HepG2 (cell line): ENCODE data around the gene C3orf18. TPM values are rescaled to one million over a fixed set of nuclear protein-coding genes. Genes with fewer than 3 reads are reported as not detected.
"Not testable (repeated sequence)": the region's sequence is repeated elsewhere in the genome, so short reads cannot be mapped to it uniquely, and the experiment has no call there.

ENCODE experiments used
- ATAC-seq: fragments of 200-7000 bp; cut with Tn5 transposase; 3 replicates; pipeline ENCODE4 v1.9.1; 2020; ENCODE audit warnings: mild to moderate bottlenecking, moderate library complexity
- BruUV-seq: library from RNA; stranded (reverse); fragments of 400-500 nt; replicated peaks from 2 replicates; lab custom pipeline; 2021; lab: Mats Ljungman, UMichigan
- CTCF ChIA-PET: fragments of 300-600 bp; formaldehyde crosslinking; extraction: SDS; loops from one replicate; lab custom pipeline; 2021; ENCODE audit warnings: low total read pairs, inconsistent platforms, low intra/inter-chr PET ratio; lab: Yijun Ruan, JAX
- POLR2A ChIA-PET: fragments of 350-600 bp; sonication (Branson Sonifier 250); formaldehyde crosslinking; loops from one replicate; lab custom pipeline; 2020; ENCODE audit warnings: antibody characterized with exemption, inconsistent platforms; lab: Yijun Ruan, JAX
- DNase-seq: peaks from one replicate; pipeline ENCODE4 v3.0.0-alpha.2; 2015; ENCODE audit warnings: low spot score
- FAIRE-seq: peaks from 3 replicates; lab custom pipeline; 2011; peaks lifted over from hg19 to GRCh38; lab: Jason Lieb, UNC
- H2AFZ ChIP-seq: one replicate; pipeline ENCODE4 v1.6.1; 2011; ENCODE audit warnings: low read length, inconsistent platforms
- H3K27ac ChIP-seq: fragments of 300-600 bp; 3 replicates; pipeline ENCODE4 v1.8.0; 2011; ENCODE audit warnings: mixed run types, mild to moderate bottlenecking, mixed read lengths, low read length, inconsistent platforms; ENCODE audit not compliant: insufficient read depth; ENCODE audit errors: extremely low read length
- H3K27me3 ChIP-seq, 2 experiments: fragments of 200-600 bp in 1 of 2; 2 replicates in 1 of 2; 3 replicates in 1 of 2; pipeline versions ENCODE4 v1.6.0 to v1.8.0; 2011; ENCODE audit warnings: low read length in 2 of 2, mild to moderate bottlenecking in 2 of 2, moderate library complexity in 2 of 2, inconsistent platforms in 1 of 2; ENCODE audit not compliant: insufficient read depth in 2 of 2, control insufficient read depth in 1 of 2
- H3K36me3 ChIP-seq, 2 experiments: fragments of 200-600 bp in 1 of 2; replicated peaks in 1 of 2; 2 replicates in 1 of 2; 3 replicates in 1 of 2; pipeline versions ENCODE4 v1.5.1 to v1.8.0; 2011; ENCODE audit warnings: low read length in 2 of 2, inconsistent platforms in 1 of 2; ENCODE audit not compliant: insufficient read depth in 2 of 2, control insufficient read depth in 1 of 2
- H3K4me1 ChIP-seq: 2 replicates; pipeline ENCODE4 v1.5.1; 2012; ENCODE audit warnings: low read length, inconsistent platforms; ENCODE audit not compliant: insufficient read depth
- H3K4me2 ChIP-seq: 2 replicates; pipeline ENCODE4 v1.6.0; 2011; ENCODE audit warnings: low read depth, low read length, inconsistent platforms
- H3K4me3 ChIP-seq, 3 experiments: fragments of 200-600 bp in 1 of 3; sonication (generic), shearing (Covaris generic) in 1 of 3; replicated peaks in 1 of 3; 2 replicates each; pipeline ENCODE4 v1.5.1; 2011 to 2016; ENCODE audit warnings: low read length in 3 of 3, inconsistent platforms in 2 of 3, low read depth in 2 of 3, mild to moderate bottlenecking in 2 of 3, control low read depth in 1 of 3, mixed read lengths in 1 of 3; ENCODE audit not compliant: insufficient read depth in 1 of 3
- H3K79me2 ChIP-seq: one replicate; pipeline ENCODE4 v1.6.1; 2011; ENCODE audit warnings: low read length, inconsistent platforms; ENCODE audit not compliant: insufficient read depth
- H3K9ac ChIP-seq: 2 replicates; pipeline ENCODE4 v1.6.0; 2011; ENCODE audit warnings: mild to moderate bottlenecking, low read depth, low read length, inconsistent platforms; ENCODE audit not compliant: insufficient read depth
- H3K9me3 ChIP-seq: 2 replicates; pipeline ENCODE4 v1.5.1; 2012; ENCODE audit warnings: mild to moderate bottlenecking, low read length
- H4K20me1 ChIP-seq: 2 replicates; pipeline ENCODE4 v1.6.0; 2011; ENCODE audit warnings: inconsistent platforms, mild to moderate bottlenecking, low read length, moderate library complexity; ENCODE audit not compliant: insufficient read depth
- HDAC6 ChIP-seq: fragments of 200-600 bp; sonication (generic); IDR thresholded peaks from 2 replicates; pipeline ENCODE4 v1.7.0; 2017; ENCODE audit warnings: mild to moderate bottlenecking, antibody characterized with exemption, low read length, low read depth
- HNF4A ChIP-seq: sonication (generic); formaldehyde crosslinking; IDR thresholded peaks from 2 replicates; pipeline ENCODE4 v1.4.0; 2020; ENCODE audit warnings: missing genetic modification reagents
- HNF4G ChIP-seq, 2 experiments: sonication (generic) in 1 of 2; formaldehyde crosslinking in 1 of 2; IDR thresholded peaks; 2 replicates each; pipeline versions ENCODE4 v1.4.0 to v1.6.1; 2011 to 2020; ENCODE audit warnings: borderline replicate concordance in 2 of 2, low read depth in 2 of 2, mild to moderate bottlenecking in 2 of 2, low read length in 1 of 2, missing genetic modification reagents in 1 of 2, moderate library complexity in 1 of 2
- LCORL ChIP-seq, 2 experiments: fragments of 450-650 bp in 1 of 2; sonication (generic) in 1 of 2; formaldehyde crosslinking in 1 of 2; IDR thresholded peaks; 2 replicates each; pipeline versions ENCODE4 v1.5.0 to v1.6.1; 2017 to 2020; ENCODE audit warnings: antibody characterized with exemption in 1 of 2, missing genetic modification reagents in 1 of 2
- RNF2 ChIP-seq: fragments of 450-650 bp; conservative IDR thresholded peaks from 2 replicates; pipeline ENCODE4 v1.6.1; 2016; ENCODE audit warnings: low read depth
- SALL1 ChIP-seq: sonication (generic); formaldehyde crosslinking; IDR thresholded peaks from 2 replicates; pipeline ENCODE4 v1.8.0; 2022; ENCODE audit warnings: mild to moderate bottlenecking, missing genetic modification reagents
- ZNF766 ChIP-seq: sonication (generic); formaldehyde crosslinking; IDR thresholded peaks from 2 replicates; pipeline ENCODE4 v1.5.0; 2020; ENCODE audit warnings: missing genetic modification reagents, borderline replicate concordance
- WGBS: methylation state at CpG from one replicate; pipeline ENCODE4 v1.1.6; 2017; ENCODE audit warnings: low lambda C conversion rate; 5-methylcytosine and 5-hydroxymethylcytosine counted together
- in situ Hi-C: cut with HindIII; loops from 2 replicates; pipeline ENCODE4 v1.10.0; 2017; ENCODE audit warnings: low pct_unique_long_range_greater_than_20kb; ENCODE audit not compliant: extremely low pct_ligation_motif_present
- intact Hi-C: fragments of 100-400 bp; cut with micrococcal nuclease; formaldehyde crosslinking; loops from one replicate; pipeline ENCODE4 v1.10.0; 2022; ENCODE audit not compliant: unreplicated experiment
- polyA plus RNA-seq, 8 experiments: library from polyadenylated mRNA; depleted of rRNA in 3 of 8; stranded (reverse) in 7 of 8; unstranded in 1 of 8; fragments of >200 nt; fragmentation: Illumina TruSeq in 4 of 8; extraction: Trizol in 4 of 8; gene quantifications; 2 replicates each; pipeline versions ENCODE4 v1.2.1 to v1.2.3, GENCODE V29; 2011 to 2016; ENCODE audit warnings: low read depth in 4 of 8, missing spikeins in 1 of 8, mixed read lengths in 1 of 8; ENCODE audit not compliant: insufficient read depth in 1 of 8
- total RNA-seq, 5 experiments: library from RNA; depleted of rRNA; stranded (reverse); fragments of >200 nt; fragmentation: Illumina TruSeq; extraction: Trizol; gene quantifications; 2 replicates each; pipeline ENCODE4 v1.2.3, GENCODE V29; 2016; ENCODE audit warnings: low read depth in 1 of 5
- TF ChIP-seq, protein P1 (sequence below): sonication (generic); formaldehyde crosslinking; IDR thresholded peaks from 2 replicates; pipeline ENCODE4 v1.5.1; 2020; ENCODE audit warnings: mild to moderate bottlenecking, missing genetic modification reagents, moderate library complexity
- TF ChIP-seq, protein P2 (sequence below): sonication (generic); formaldehyde crosslinking; IDR thresholded peaks from 2 replicates; pipeline ENCODE4 v1.5.0; 2020; ENCODE audit warnings: mild to moderate bottlenecking, missing genetic modification reagents, moderate library complexity

Gene C3orf18
- total and polyA plus RNA-seq, 2 of the 13 experiments (the other 11 are each of a cell fraction or from before 2014, with no cell fraction given), result 1.6 to 4.8 TPM

DNA sequence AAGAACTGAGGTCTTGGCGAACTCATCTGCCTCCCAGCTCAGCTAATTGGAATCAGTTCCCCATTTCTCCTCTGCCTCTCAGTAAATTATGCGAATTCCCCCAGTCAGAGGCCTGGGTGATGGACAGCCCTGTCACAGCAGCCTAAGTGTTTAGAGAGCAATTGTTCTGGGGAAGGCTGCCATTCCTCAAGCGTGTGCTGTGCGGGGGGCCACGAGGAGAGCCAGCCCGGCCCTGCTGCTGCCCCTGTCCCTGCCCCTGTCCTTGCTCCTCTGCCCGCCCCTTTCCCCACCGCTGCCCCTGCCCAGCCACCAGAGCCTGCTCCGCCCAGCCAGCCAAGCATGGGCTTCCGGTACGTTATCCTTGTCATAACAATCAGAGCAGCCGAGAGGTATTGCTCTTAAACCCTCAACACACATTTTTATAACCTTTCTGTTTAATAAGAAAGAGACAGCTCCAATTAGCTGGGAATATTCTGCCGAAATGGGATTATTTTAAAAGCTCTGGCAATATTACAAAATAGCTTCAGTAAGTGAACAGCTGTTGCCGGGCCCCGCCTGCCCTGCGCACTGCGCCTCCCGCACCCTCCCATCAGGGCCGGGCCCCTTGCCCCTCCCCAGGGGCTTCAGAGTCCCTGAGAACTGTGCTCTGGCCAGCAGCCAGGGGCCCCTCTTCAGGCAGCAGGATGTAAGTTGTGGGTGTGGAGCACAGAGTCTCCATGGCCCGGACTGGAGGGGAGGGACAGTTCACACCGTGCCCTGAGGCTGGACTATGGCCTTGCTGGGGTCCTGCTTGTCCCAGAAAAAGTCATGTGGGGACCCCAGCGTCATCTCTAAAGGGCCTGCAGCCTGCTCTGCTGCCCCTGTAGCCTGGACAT, 51.7 kb downstream of the C3orf18 start (continued):
- TF ChIP-seq, protein P1, sequence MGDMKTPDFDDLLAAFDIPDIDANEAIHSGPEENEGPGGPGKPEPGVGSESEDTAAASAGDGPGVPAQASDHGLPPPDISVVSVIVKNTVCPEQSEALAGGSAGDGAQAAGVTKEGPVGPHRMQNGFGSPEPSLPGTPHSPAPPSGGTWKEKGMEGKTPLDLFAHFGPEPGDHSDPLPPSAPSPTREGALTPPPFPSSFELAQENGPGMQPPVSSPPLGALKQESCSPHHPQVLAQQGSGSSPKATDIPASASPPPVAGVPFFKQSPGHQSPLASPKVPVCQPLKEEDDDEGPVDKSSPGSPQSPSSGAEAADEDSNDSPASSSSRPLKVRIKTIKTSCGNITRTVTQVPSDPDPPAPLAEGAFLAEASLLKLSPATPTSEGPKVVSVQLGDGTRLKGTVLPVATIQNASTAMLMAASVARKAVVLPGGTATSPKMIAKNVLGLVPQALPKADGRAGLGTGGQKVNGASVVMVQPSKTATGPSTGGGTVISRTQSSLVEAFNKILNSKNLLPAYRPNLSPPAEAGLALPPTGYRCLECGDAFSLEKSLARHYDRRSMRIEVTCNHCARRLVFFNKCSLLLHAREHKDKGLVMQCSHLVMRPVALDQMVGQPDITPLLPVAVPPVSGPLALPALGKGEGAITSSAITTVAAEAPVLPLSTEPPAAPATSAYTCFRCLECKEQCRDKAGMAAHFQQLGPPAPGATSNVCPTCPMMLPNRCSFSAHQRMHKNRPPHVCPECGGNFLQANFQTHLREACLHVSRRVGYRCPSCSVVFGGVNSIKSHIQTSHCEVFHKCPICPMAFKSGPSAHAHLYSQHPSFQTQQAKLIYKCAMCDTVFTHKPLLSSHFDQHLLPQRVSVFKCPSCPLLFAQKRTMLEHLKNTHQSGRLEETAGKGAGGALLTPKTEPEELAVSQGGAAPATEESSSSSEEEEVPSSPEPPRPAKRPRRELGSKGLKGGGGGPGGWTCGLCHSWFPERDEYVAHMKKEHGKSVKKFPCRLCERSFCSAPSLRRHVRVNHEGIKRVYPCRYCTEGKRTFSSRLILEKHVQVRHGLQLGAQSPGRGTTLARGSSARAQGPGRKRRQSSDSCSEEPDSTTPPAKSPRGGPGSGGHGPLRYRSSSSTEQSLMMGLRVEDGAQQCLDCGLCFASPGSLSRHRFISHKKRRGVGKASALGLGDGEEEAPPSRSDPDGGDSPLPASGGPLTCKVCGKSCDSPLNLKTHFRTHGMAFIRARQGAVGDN (CRISPR knock-in tag), result peak; percentile 61; the same call in 1 of the 2 replicates
- no peak for TF ChIP-seq RNF2
- TF ChIP-seq HDAC6, result no peak
- peak; percentile 67; the same call in 1 of the 2 replicates for TF ChIP-seq HNF4A
- TF ChIP-seq LCORL (IDR thresholded peaks at IDR 0.05), result no peak
- peak; percentile 73 for TF ChIP-seq LCORL (CRISPR knock-in tag; IDR thresholded peaks at IDR 0.05)
- TF ChIP-seq, protein P2, sequence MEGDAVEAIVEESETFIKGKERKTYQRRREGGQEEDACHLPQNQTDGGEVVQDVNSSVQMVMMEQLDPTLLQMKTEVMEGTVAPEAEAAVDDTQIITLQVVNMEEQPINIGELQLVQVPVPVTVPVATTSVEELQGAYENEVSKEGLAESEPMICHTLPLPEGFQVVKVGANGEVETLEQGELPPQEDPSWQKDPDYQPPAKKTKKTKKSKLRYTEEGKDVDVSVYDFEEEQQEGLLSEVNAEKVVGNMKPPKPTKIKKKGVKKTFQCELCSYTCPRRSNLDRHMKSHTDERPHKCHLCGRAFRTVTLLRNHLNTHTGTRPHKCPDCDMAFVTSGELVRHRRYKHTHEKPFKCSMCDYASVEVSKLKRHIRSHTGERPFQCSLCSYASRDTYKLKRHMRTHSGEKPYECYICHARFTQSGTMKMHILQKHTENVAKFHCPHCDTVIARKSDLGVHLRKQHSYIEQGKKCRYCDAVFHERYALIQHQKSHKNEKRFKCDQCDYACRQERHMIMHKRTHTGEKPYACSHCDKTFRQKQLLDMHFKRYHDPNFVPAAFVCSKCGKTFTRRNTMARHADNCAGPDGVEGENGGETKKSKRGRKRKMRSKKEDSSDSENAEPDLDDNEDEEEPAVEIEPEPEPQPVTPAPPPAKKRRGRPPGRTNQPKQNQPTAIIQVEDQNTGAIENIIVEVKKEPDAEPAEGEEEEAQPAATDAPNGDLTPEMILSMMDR (CRISPR knock-in tag), result peak; percentile 40
- peak; percentile 23; the same call in 1 of the 2 replicates for TF ChIP-seq HNF4G (IDR thresholded peaks at IDR 0.05; ENCODE audit: borderline replicate concordance, low read depth, low read length)
- TF ChIP-seq HNF4G (CRISPR knock-in tag; IDR thresholded peaks at IDR 0.05; ENCODE audit: borderline replicate concordance, low read depth), result no peak
- TF ChIP-seq SALL1, result peak; percentile 30; the same call in 1 of the 2 replicates
- 0 out of 2 replicates have a peak, but pooled peaks have one; percentile 32 for TF ChIP-seq ZNF766 (CRISPR knock-in tag)
- TF ChIP-seq, all 625 proteins: peak for 54

DNA sequence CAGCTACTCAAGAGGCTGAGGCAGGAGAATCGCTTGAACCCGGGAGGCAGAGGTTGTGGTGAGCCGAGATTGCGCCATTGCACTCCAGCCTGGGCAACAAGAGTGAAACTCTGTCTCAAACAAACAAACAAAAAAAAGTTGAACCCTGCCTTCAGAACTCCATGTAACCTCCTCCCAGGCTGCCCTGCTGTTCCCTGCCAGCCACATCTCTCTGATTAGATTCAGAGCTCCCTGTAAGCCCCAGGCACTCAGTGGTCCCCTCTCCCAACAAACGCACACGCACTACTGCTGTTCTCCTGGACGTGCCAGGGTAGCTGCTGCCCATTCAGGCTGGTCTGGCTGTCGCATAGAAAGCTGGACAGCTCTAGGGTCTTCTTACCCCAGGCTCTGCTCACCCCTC, 54.6 kb downstream of the C3orf18 start:
- H2AFZ ChIP-seq, intact Hi-C loops, DNase-seq, H4K20me1 ChIP-seq, in situ Hi-C loops, H3K79me2 ChIP-seq, BruUV-seq, FAIRE-seq, H3K36me3 ChIP-seq, CTCF ChIA-PET, H3K9me3 ChIP-seq, H3K4me3 ChIP-seq, H3K27ac ChIP-seq, POLR2A ChIA-PET, H3K9ac ChIP-seq, ATAC-seq, H3K4me2 ChIP-seq: not testable (repeated sequence)
- WGBS, result 16% methylated on average over 8 of the region's 8 CpGs
- Histone ChIP-seq H3K27me3 (peaks cover 2 to 45% of the 10 kb centered on the region in 2 experiments; a peak in 2 of 5 replicates), H3K4me1 (peaks cover 40% of the 10 kb centered on the region)
